Lung (tissue), 12 donors: ENCODE data around the gene FOXP3. TPM values are rescaled to one million over a fixed set of nuclear protein-coding genes. Genes with fewer than 3 reads are reported as not detected.

Experiments used
- ATAC-seq: fragments of 200-7000 bp; cut with Tn5 transposase; one replicate; pipeline ENCODE4 v1.9.1; 2020; ENCODE audit warnings: moderate number of reproducible peaks; ENCODE audit not compliant: insufficient read depth, low FRiP score
- DNase-seq, 3 donors: peaks; one replicate each; pipeline ENCODE4 v3.0.0-alpha.2; 2013 to 2017
- H3K27ac ChIP-seq, 2 donors: one replicate each; pipeline ENCODE4 v1.5.1; 2013; ENCODE audit warnings: mild to moderate bottlenecking in 2 of 2, moderate library complexity in 2 of 2, control low read depth in 1 of 2, inconsistent platforms in 1 of 2, low read depth in 1 of 2, low read length in 1 of 2
- H3K27me3 ChIP-seq, 3 donors: one replicate each; pipeline ENCODE4 v1.5.1; 2013; ENCODE audit warnings: low read length in 2 of 3; ENCODE audit not compliant: control insufficient read depth in 3 of 3, insufficient read depth in 3 of 3
- H3K36me3 ChIP-seq, 4 donors: one replicate each; pipeline ENCODE4 v1.5.1; 2013; ENCODE audit warnings: low read length in 4 of 4, mild to moderate bottlenecking in 1 of 4, moderate library complexity in 1 of 4; ENCODE audit not compliant: control insufficient read depth in 4 of 4, insufficient read depth in 4 of 4
- H3K4me1 ChIP-seq, 5 donors: one replicate each; pipeline ENCODE4 v1.5.1; 2013; ENCODE audit warnings: low read length in 5 of 5, mild to moderate bottlenecking in 2 of 5, moderate library complexity in 1 of 5; ENCODE audit not compliant: control insufficient read depth in 5 of 5, insufficient read depth in 5 of 5
- H3K4me3 ChIP-seq: one replicate; pipeline ENCODE4 v1.5.1; 2013; ENCODE audit warnings: mild to moderate bottlenecking, control low read depth, moderate library complexity
- H3K9ac ChIP-seq, 2 donors: one replicate each; pipeline ENCODE4 v1.5.1; 2013; ENCODE audit warnings: low read length in 2 of 2, control low read depth in 1 of 2; ENCODE audit not compliant: insufficient read depth in 1 of 2
- H3K9me3 ChIP-seq, 4 donors: one replicate each; pipeline ENCODE4 v1.5.1; 2013; ENCODE audit warnings: low read length in 3 of 4, mild to moderate bottlenecking in 1 of 4, moderate library complexity in 1 of 4; ENCODE audit not compliant: control insufficient read depth in 4 of 4, insufficient read depth in 3 of 4
- WGBS, 2 donors: extraction: QIAGEN DNeasy Blood & Tissue Kit; methylation state at CpG; one replicate each; pipeline ENCODE4 v1.1.7; 2013; 5-methylcytosine and 5-hydroxymethylcytosine counted together
- polyA plus RNA-seq, 2 donors: library from polyadenylated mRNA; stranded (reverse); fragments of 200-250 nt; gene quantifications; one replicate each; pipeline ENCODE4 v1.2.1, GENCODE V29; 2013
- total RNA-seq, 2 donors: library from RNA; depleted of rRNA in 1 of 2; stranded (reverse); fragments of >200 nt in 1 of 2; gene quantifications; one replicate each; pipeline ENCODE4 v1.2.1, GENCODE V29; 2014 to 2021
- TF ChIP-seq, protein P1 (sequence below): IDR thresholded peaks from 2 replicates; pipeline ENCODE4 v1.5.1; 2012; ENCODE audit warnings: mild to moderate bottlenecking; ENCODE audit errors: control extremely low read depth, extremely low read depth
- donor health status: control.
- donor health status: control.
- donor health status: Bipolar disorder and iron deficiency.
- donor health status: healthy.
- donor health status: DM: yes; HTN: yes; CAD: no.

Gene FOXP3
- total and polyA plus RNA-seq, 4 donors, result 0.12 to 1.4 (median 0.48) TPM

DNA sequence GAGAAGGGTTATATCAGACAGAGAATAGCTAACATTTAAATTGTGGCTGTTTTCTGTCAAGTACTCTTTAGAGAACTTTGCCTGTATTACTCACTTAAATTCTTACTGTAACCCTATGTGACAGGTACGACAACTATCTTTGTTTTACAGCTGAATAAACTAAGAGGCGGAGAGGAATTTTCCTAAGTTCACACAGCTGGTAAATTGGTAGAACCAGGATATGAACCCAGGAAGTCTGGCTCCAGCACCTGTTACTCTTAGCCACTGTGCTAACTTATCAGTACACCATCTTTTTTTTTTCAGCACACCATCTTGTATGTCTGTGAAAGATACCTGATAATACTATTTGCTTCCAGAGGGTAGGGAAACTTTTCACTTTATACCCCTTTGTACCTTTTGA, 62.5 kb downstream of the FOXP3 start:
- DNase-seq (no peak), ATAC-seq (no peak)
- H3K27me3 ChIP-seq, result no peaks in the 10 kb centered on the region
- no peak overlapping the region for H3K4me3 ChIP-seq
- H3K9ac ChIP-seq, result no peak overlapping the region
- TF ChIP-seq, protein P1, sequence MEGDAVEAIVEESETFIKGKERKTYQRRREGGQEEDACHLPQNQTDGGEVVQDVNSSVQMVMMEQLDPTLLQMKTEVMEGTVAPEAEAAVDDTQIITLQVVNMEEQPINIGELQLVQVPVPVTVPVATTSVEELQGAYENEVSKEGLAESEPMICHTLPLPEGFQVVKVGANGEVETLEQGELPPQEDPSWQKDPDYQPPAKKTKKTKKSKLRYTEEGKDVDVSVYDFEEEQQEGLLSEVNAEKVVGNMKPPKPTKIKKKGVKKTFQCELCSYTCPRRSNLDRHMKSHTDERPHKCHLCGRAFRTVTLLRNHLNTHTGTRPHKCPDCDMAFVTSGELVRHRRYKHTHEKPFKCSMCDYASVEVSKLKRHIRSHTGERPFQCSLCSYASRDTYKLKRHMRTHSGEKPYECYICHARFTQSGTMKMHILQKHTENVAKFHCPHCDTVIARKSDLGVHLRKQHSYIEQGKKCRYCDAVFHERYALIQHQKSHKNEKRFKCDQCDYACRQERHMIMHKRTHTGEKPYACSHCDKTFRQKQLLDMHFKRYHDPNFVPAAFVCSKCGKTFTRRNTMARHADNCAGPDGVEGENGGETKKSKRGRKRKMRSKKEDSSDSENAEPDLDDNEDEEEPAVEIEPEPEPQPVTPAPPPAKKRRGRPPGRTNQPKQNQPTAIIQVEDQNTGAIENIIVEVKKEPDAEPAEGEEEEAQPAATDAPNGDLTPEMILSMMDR, result no peak
- no peaks in the 10 kb centered on the region for H3K9me3 ChIP-seq
- no peaks in the 10 kb centered on the region for H3K36me3 ChIP-seq
- H3K4me1 ChIP-seq, result peaks cover 0 to 8% (median 3%) of the 10 kb centered on the region in 5 donors
- WGBS, 2 donors, result 72 to 83% methylated on average over 2 of the region's 2 CpGs
- H3K27ac ChIP-seq, result no peak overlapping the region

Other genes with a start within 250 kb of the FOXP3 start
- gene TFE3, start 221.4 kb downstream of the FOXP3 start, total RNA-seq, result 10 to 100 TPM; 28.4 to 51.5 TPM
- 10 to 100 TPM; 34.0 to 63.7 TPM for gene TFE3, start 221.4 kb downstream of the FOXP3 start, polyA plus RNA-seq
- 10 to 100 TPM in 1 of 2 donors, 1 to 10 TPM in 1; 5.3 to 11.3 TPM for gene CCDC120, start 205.7 kb downstream of the FOXP3 start, total RNA-seq
- gene CCDC120, start 205.7 kb downstream of the FOXP3 start, polyA plus RNA-seq, result 1 to 10 TPM; 3.8 to 5.1 TPM
- 10 to 100 TPM in 1 of 2 donors, 1 to 10 TPM in 1; 5.6 to 40.8 TPM for gene PRAF2, start 190.7 kb downstream of the FOXP3 start, total RNA-seq
- gene PRAF2, start 190.7 kb downstream of the FOXP3 start, polyA plus RNA-seq, result 10 to 100 TPM; 36.6 to 37.2 TPM
- gene WDR45, start 184.8 kb downstream of the FOXP3 start, total RNA-seq, result 10 to 100 TPM; 48.1 to 71.4 TPM
- gene WDR45, start 184.8 kb downstream of the FOXP3 start, polyA plus RNA-seq, result 10 to 100 TPM; 58.5 to 70.1 TPM
- gene GPKOW, start 141.0 kb downstream of the FOXP3 start, total RNA-seq, result 10 to 100 TPM; 18.1 to 23.1 TPM
- gene GPKOW, start 141.0 kb downstream of the FOXP3 start, polyA plus RNA-seq, result 10 to 100 TPM in 1 of 2 donors, 1 to 10 TPM in 1; 9.1 to 20.6 TPM
- 10 to 100 TPM in 1 of 2 donors, 1 to 10 TPM in 1; 7.3 to 15.2 TPM for gene MAGIX, start 102.0 kb downstream of the FOXP3 start, total RNA-seq
- 10 to 100 TPM in 1 of 2 donors, 1 to 10 TPM in 1; 9.8 to 19.0 TPM for gene MAGIX, start 102.0 kb downstream of the FOXP3 start, polyA plus RNA-seq
- 100 to 1,000 TPM in 1 of 2 donors, 1 to 10 TPM in 1; 8.9 to 181 TPM for gene PLP2, start 92.8 kb downstream of the FOXP3 start, total RNA-seq
- 100 to 1,000 TPM; 138 to 222 TPM for gene PLP2, start 92.8 kb downstream of the FOXP3 start, polyA plus RNA-seq
- 10 to 100 TPM; 10.0 to 16.3 TPM for gene PRICKLE3, start 78.3 kb downstream of the FOXP3 start, total RNA-seq
- 10 to 100 TPM in 1 of 2 donors, 1 to 10 TPM in 1; 7.6 to 12.7 TPM for gene PRICKLE3, start 78.3 kb downstream of the FOXP3 start, polyA plus RNA-seq
- gene SYP, start 64.5 kb downstream of the FOXP3 start, total RNA-seq, result 1 to 10 TPM; 3.2 to 5.6 TPM
- gene SYP, start 64.5 kb downstream of the FOXP3 start, polyA plus RNA-seq, result 1 to 10 TPM; 4.6 to 5.1 TPM
- gene CACNA1F, start 31.4 kb downstream of the FOXP3 start, total RNA-seq, result under 1 TPM; 0.43 to 0.55 TPM
- gene CACNA1F, start 31.4 kb downstream of the FOXP3 start, polyA plus RNA-seq, result under 1 TPM; 0.10 to 0.41 TPM
- gene CCDC22, start 29.2 kb downstream of the FOXP3 start, total RNA-seq, result 10 to 100 TPM; 14.7 to 22.2 TPM
- 10 to 100 TPM in 1 of 2 donors, 1 to 10 TPM in 1; 7.8 to 16.9 TPM for gene CCDC22, start 29.2 kb downstream of the FOXP3 start, polyA plus RNA-seq
- 1 to 10 TPM; 5.8 to 7.6 TPM for gene PPP1R3F, start 5.1 kb upstream of the FOXP3 start, total RNA-seq
- gene PPP1R3F, start 5.1 kb upstream of the FOXP3 start, polyA plus RNA-seq, result 1 to 10 TPM; 2.0 to 3.0 TPM
- gene GAGE10, start 38.9 kb upstream of the FOXP3 start, total RNA-seq, result not detected
- not detected for gene GAGE10, start 38.9 kb upstream of the FOXP3 start, polyA plus RNA-seq
- not detected for gene GAGE12J, start 57.3 kb upstream of the FOXP3 start, total RNA-seq
- not detected for gene GAGE12J, start 57.3 kb upstream of the FOXP3 start, polyA plus RNA-seq
- not detected for gene GAGE13, start 66.9 kb upstream of the FOXP3 start, total RNA-seq
- gene GAGE13, start 66.9 kb upstream of the FOXP3 start, polyA plus RNA-seq, result not detected